GM18951 (cell line): ENCODE measurements around the gene ABCA9.

Source experiments
- POLR2A ChIP-seq: IDR thresholded peaks from 4 replicates; pipeline ENCODE4 v1.6.1; 2011; ENCODE audit warnings: mild to moderate bottlenecking; ENCODE audit not compliant: insufficient read length, insufficient read depth; ENCODE audit errors: extremely low read depth
- in situ Hi-C: fragments of 300-500 bp; cut with MboI; formaldehyde crosslinking; loops from one replicate; pipeline ENCODE4 v1.12.0; 2022; ENCODE audit warnings: low sequenced_read_pairs, mixed read lengths, inconsistent platforms; ENCODE audit not compliant: unreplicated experiment

The ABCA9 gene

GRCh38 chr17:69060822-69061221 lies at the start of gene ABCA9:
TSS of gene ABCA9 (minus strand) at chr17:69060927. CDS start at chr17:69051126, 9,801 bp downstream.
- in situ Hi-C loops, result no loop called here
- no peak for TF ChIP-seq POLR2A

- TF ChIP-seq POLR2A, result no peak
- in situ Hi-C loops, result no loop called here
Observed at GRCh38 chr17:69105907-69106730, 45.4 kb upstream of the ABCA9 start.

GRCh38 chr17:69103557-69104233 lies 43.0 kb upstream of the ABCA9 start:
- in situ Hi-C loops, result no loop called here
- TF ChIP-seq POLR2A, result no peak

- no peak for TF ChIP-seq POLR2A
Observed at GRCh38 chr17:69098625-69099024, 37.9 kb upstream of the ABCA9 start.

GRCh38 chr17:69096541-69096940 lies 35.8 kb upstream of the ABCA9 start:
- no peak for TF ChIP-seq POLR2A
- in situ Hi-C loops, result no loop called here

More at GRCh38 chr17:69098625-69099024, 37.9 kb upstream of the ABCA9 start:
- in situ Hi-C loops, result no loop called here

- in situ Hi-C loops, result no loop called here
- TF ChIP-seq POLR2A, result no peak
Observed at GRCh38 chr17:69093995-69094394, 33.3 kb upstream of the ABCA9 start.

GRCh38 chr17:69093279-69093789 lies 32.6 kb upstream of the ABCA9 start:
- in situ Hi-C loops, result no loop called here
- peak; percentile 23 for TF ChIP-seq POLR2A

GRCh38 chr17:69090365-69090764 lies 29.6 kb upstream of the ABCA9 start:
- in situ Hi-C loops, result no loop called here
- no peak for TF ChIP-seq POLR2A

GRCh38 chr17:69088643-69089200 lies 28.0 kb upstream of the ABCA9 start:
- TF ChIP-seq POLR2A, result no peak
- in situ Hi-C loops, result no loop called here

- in situ Hi-C loops, result no loop called here
- TF ChIP-seq POLR2A, result no peak
Observed at GRCh38 chr17:69086641-69087040, 25.9 kb upstream of the ABCA9 start.

- TF ChIP-seq POLR2A, result no peak
- in situ Hi-C loops, result no loop called here
Observed at GRCh38 chr17:69084911-69085310, 24.2 kb upstream of the ABCA9 start.

- no peak for TF ChIP-seq POLR2A
- in situ Hi-C loops, result no loop called here
Observed at GRCh38 chr17:69082696-69083095, 22.0 kb upstream of the ABCA9 start.

GRCh38 chr17:69078864-69079263 lies 18.1 kb upstream of the ABCA9 start:
- in situ Hi-C loops, result no loop called here
- no peak for TF ChIP-seq POLR2A
